HepG2 (cell line): ENCODE measurements around the gene FAM174C. TPM values are rescaled to one million over a fixed set of nuclear protein-coding genes. Genes with fewer than 3 reads are reported as not detected.
A peak's percentile ranks its signal among the peaks of the same experiment; 100 is the strongest.

ENCODE experiments used
- AFF4 ChIP-seq: sonication (generic); formaldehyde crosslinking; IDR thresholded peaks from 2 replicates; pipeline ENCODE4 v1.4.0; 2020; ENCODE audit warnings: missing genetic modification reagents
- CBX2 ChIP-seq, 2 experiments: fragments of 200-600 bp in 1 of 2; sonication (generic); formaldehyde crosslinking in 1 of 2; IDR thresholded peaks; 2 replicates each; pipeline versions ENCODE4 v1.7.0 to v1.8.1; 2018 to 2022; ENCODE audit warnings: low read depth in 2 of 2, low read length in 1 of 2, mild to moderate bottlenecking in 1 of 2, missing genetic modification reagents in 1 of 2
- FOXP4 ChIP-seq: sonication (generic); formaldehyde crosslinking; IDR thresholded peaks from 2 replicates; pipeline ENCODE4 v1.4.0; 2020; ENCODE audit warnings: missing genetic modification reagents
- FUBP1 ChIP-seq: sonication (generic); formaldehyde crosslinking; IDR thresholded peaks from 2 replicates; pipeline ENCODE4 v1.5.1; 2020; ENCODE audit warnings: missing genetic modification reagents, mild to moderate bottlenecking, borderline replicate concordance
- REPIN1 ChIP-seq: sonication (generic); formaldehyde crosslinking; IDR thresholded peaks from 2 replicates; pipeline ENCODE4 v1.8.0; 2022; ENCODE audit warnings: missing genetic modification reagents, low read depth, mild to moderate bottlenecking, borderline replicate concordance
- SMYD3 ChIP-seq: sonication (generic); formaldehyde crosslinking; IDR thresholded peaks from 2 replicates; pipeline ENCODE4 v1.8.1; 2023; ENCODE audit warnings: mild to moderate bottlenecking, missing genetic modification reagents
- ZBTB40 ChIP-seq, 2 experiments: fragments of 450-650 bp in 1 of 2; sonication (generic) in 1 of 2; formaldehyde crosslinking in 1 of 2; IDR thresholded peaks; 2 replicates each; pipeline versions ENCODE4 v1.6.1 to v1.8.0; 2016 to 2022; ENCODE audit warnings: antibody characterized with exemption in 1 of 2, mild to moderate bottlenecking in 1 of 2, missing genetic modification reagents in 1 of 2
- ZFP36 ChIP-seq: fragments of 150-350 bp; IDR thresholded peaks from 2 replicates; pipeline ENCODE4 v1.6.1; 2018; ENCODE audit warnings: borderline replicate concordance, low read length, low read depth; ENCODE audit not compliant: partially characterized antibody
- ZNF256 ChIP-seq: sonication (generic); formaldehyde crosslinking; conservative IDR thresholded peaks from 2 replicates; pipeline ENCODE4 v1.4.0; 2020; ENCODE audit warnings: missing genetic modification reagents
- polyA plus RNA-seq, 8 experiments: library from polyadenylated mRNA; depleted of rRNA in 3 of 8; stranded (reverse) in 7 of 8; unstranded in 1 of 8; fragments of >200 nt; fragmentation: Illumina TruSeq in 4 of 8; extraction: Trizol in 4 of 8; gene quantifications; 2 replicates each; pipeline versions ENCODE4 v1.2.1 to v1.2.3, GENCODE V29; 2011 to 2016; ENCODE audit warnings: low read depth in 4 of 8, missing spikeins in 1 of 8, mixed read lengths in 1 of 8; ENCODE audit not compliant: insufficient read depth in 1 of 8
- total RNA-seq, 5 experiments: library from RNA; depleted of rRNA; stranded (reverse); fragments of >200 nt; fragmentation: Illumina TruSeq; extraction: Trizol; gene quantifications; 2 replicates each; pipeline ENCODE4 v1.2.3, GENCODE V29; 2016; ENCODE audit warnings: low read depth in 1 of 5

Gene FAM174C
- total and polyA plus RNA-seq, 2 of the 13 experiments (the other 11 are each of a cell fraction or from before 2014, with no cell fraction given), result 19.5 to 31.3 TPM

GRCh38 chr19:1259206-1259875 is 16.0 kb upstream of the FAM174C start (continued):
- TF ChIP-seq ZNF256 (CRISPR knock-in tag) (0 out of 2 replicates have a peak, but pooled peaks have one; percentile 47), FUBP1 (peak; percentile 0; the same call in 1 of the 2 replicates), ZFP36 (no peak), AFF4 (CRISPR knock-in tag) (0 out of 2 replicates have a peak, but pooled peaks have one; percentile 64), REPIN1 (CRISPR knock-in tag) (0 out of 2 replicates have a peak, but pooled peaks have one; percentile 49), FOXP4 (CRISPR knock-in tag) (peak; percentile 55; the same call in 1 of the 2 replicates), CBX2 (IDR thresholded peaks at IDR 0.05; ENCODE audit: low read depth, low read length) (no peak), CBX2 (CRISPR knock-in tag; IDR thresholded peaks at IDR 0.05; ENCODE audit: low read depth) (no peak), SMYD3 (CRISPR knock-in tag) (no peak), ZBTB40 (IDR thresholded peaks at IDR 0.05) (no peak), ZBTB40 (CRISPR knock-in tag; IDR thresholded peaks at IDR 0.05) (peak; percentile 61)
